ENCODE measurements around the gene PCDHB2. TPM values are rescaled to one million over a fixed set of nuclear protein-coding genes. Genes with fewer than 3 reads are reported as not detected.
"Not testable (repeated sequence)": the region's sequence is repeated elsewhere in the genome, so short reads cannot be mapped to it uniquely, and the experiment has no call there.

Gene PCDHB2
- total RNA-seq, 1 experiment from 2014 or later: 26.3 TPM

- no peak overlapping the region for H2AFZ ChIP-seq (ENCODE audit: low read length)
- H3K27ac Mint-ChIP-seq: no peak overlapping the region
- H2BK15ac ChIP-seq (ENCODE audit: low read depth, low read length): no peak overlapping the region
- H3K27me3 Mint-ChIP-seq (ENCODE audit: low read depth): peaks cover 2% of the 10 kb centered on the region; the same call in 1 of the 2 replicates
- H3K4me2 ChIP-seq (ENCODE audit: insufficient read depth, insufficient read length, low read length): no peak overlapping the region
- H2BK120ac ChIP-seq (ENCODE audit: low read depth, low read length, poor library complexity, severe bottlenecking): peak overlapping the region; percentile 87
- DNase-seq: no peak
- H3K79me1 ChIP-seq (ENCODE audit: insufficient read depth, low read depth, low read length, poor library complexity, severe bottlenecking): no peaks in the 10 kb centered on the region
- H3K18ac ChIP-seq (ENCODE audit: insufficient read length, low read depth, low read length): no peak overlapping the region
- no peak overlapping the region for H3K9ac ChIP-seq (ENCODE audit: extremely low read depth, insufficient read length, low read length)
- H3K56ac ChIP-seq (ENCODE audit: insufficient read length, low read depth, low read length): no peak overlapping the region
- H3T11ph ChIP-seq (ENCODE audit: low read length): peak overlapping the region; percentile 84
- H4K8ac ChIP-seq (replicated peaks; ENCODE audit: insufficient read length, low read depth, low read length): no peak overlapping the region
- peaks cover 16 to 44% (median 20%) of the 10 kb centered on the region in 3 experiments for H3K36me3 Mint-ChIP-seq (ENCODE audit: insufficient read depth in 1 of 3, low read depth in 3 of 3)
- H3K14ac ChIP-seq (ENCODE audit: insufficient read depth, low read length): peak overlapping the region; percentile 93; the same call in 1 of the 2 replicates
- no peaks in the 10 kb centered on the region for H3K79me2 ChIP-seq (ENCODE audit: insufficient read depth, low read length)
- H3K4me3 Mint-ChIP-seq: peak overlapping the region in 1 of 2 experiments; percentile 63; a peak in 2 of 5 replicates
- no peaks in the 10 kb centered on the region for H3K4me1 ChIP-seq (ENCODE audit: insufficient read depth, low read length)
- H4K5ac ChIP-seq (ENCODE audit: insufficient read length, low read depth, low read length): no peak overlapping the region
- no peak overlapping the region for H2BK5ac ChIP-seq (ENCODE audit: insufficient read length, low read length)
- no peak overlapping the region for H2AK5ac ChIP-seq (ENCODE audit: insufficient read length, low read length)
- peaks cover 43 to 55% of the 10 kb centered on the region in 2 experiments for H3K9me3 Mint-ChIP-seq
- H3K4ac ChIP-seq (ENCODE audit: low read depth, low read length): no peak overlapping the region; the same call in 1 of the 2 replicates
- no peak overlapping the region for H3K23ac ChIP-seq (ENCODE audit: insufficient read length, low read depth, low read length)
- H3K4me1 Mint-ChIP-seq: peaks cover 4 to 7% of the 10 kb centered on the region in 2 experiments; a peak in 2 of 4 replicates
- no peaks in the 10 kb centered on the region for H3K9me3 ChIP-seq (ENCODE audit: control insufficient read depth, low read depth, low read length)
- no peak overlapping the region for H3K27ac ChIP-seq (ENCODE audit: insufficient read length, low read depth, low read length)
- no peak for TF ChIP-seq CTCF (conservative IDR thresholded peaks at IDR 0.05)
- peak overlapping the region; percentile 78 for H2BK20ac ChIP-seq (ENCODE audit: low read depth, low read length, poor library complexity, severe bottlenecking)
- no peak overlapping the region for H2BK12ac ChIP-seq (ENCODE audit: insufficient read length, low read depth, low read length)
- H4K20me1 ChIP-seq (ENCODE audit: control insufficient read depth, insufficient read depth, insufficient read length): no peaks in the 10 kb centered on the region
- no peak overlapping the region for H4K91ac ChIP-seq (ENCODE audit: insufficient read length, low read depth, low read length)
- no CpG with 5 or more reads among the region's 19 CpGs for WGBS (ENCODE audit: extremely low coverage, insufficient read length, low lambda C conversion rate)
- H3K27me3 ChIP-seq (ENCODE audit: insufficient read depth, low read length): no peaks in the 10 kb centered on the region
- H3K23me2 ChIP-seq (ENCODE audit: insufficient read length, low read depth, low read length, poor library complexity, severe bottlenecking): peaks cover 6% of the 10 kb centered on the region
These were observed 41.4 kb downstream of the PCDHB2 start for GRCh38 chr5:141135718-141136266.

- not testable (repeated sequence) for DNase-seq; H2BK5ac ChIP-seq (ENCODE audit: insufficient read length, low read length); H3K23me2 ChIP-seq (ENCODE audit: insufficient read length, low read depth, low read length, poor library complexity, severe bottlenecking); H3K18ac ChIP-seq (ENCODE audit: insufficient read length, low read depth, low read length); H2BK20ac ChIP-seq (ENCODE audit: low read depth, low read length, poor library complexity, severe bottlenecking); H3K27ac Mint-ChIP-seq; H3K27me3 Mint-ChIP-seq (ENCODE audit: low read depth); H2BK120ac ChIP-seq (ENCODE audit: low read depth, low read length, poor library complexity, severe bottlenecking); H2BK12ac ChIP-seq (ENCODE audit: insufficient read length, low read depth, low read length); H3K4me1 ChIP-seq (ENCODE audit: insufficient read depth, low read length); H3K4ac ChIP-seq (ENCODE audit: low read depth, low read length); H2AFZ ChIP-seq (ENCODE audit: low read length); H4K91ac ChIP-seq (ENCODE audit: insufficient read length, low read depth, low read length); H3K27me3 ChIP-seq (ENCODE audit: insufficient read depth, low read length); H3K9ac ChIP-seq (ENCODE audit: extremely low read depth, insufficient read length, low read length); H3K56ac ChIP-seq (ENCODE audit: insufficient read length, low read depth, low read length); H4K20me1 ChIP-seq (ENCODE audit: control insufficient read depth, insufficient read depth, insufficient read length); H3K14ac ChIP-seq (ENCODE audit: insufficient read depth, low read length); H3K9me3 ChIP-seq (ENCODE audit: control insufficient read depth, low read depth, low read length); H4K8ac ChIP-seq (replicated peaks; ENCODE audit: insufficient read length, low read depth, low read length); H3K23ac ChIP-seq (ENCODE audit: insufficient read length, low read depth, low read length); H3K79me2 ChIP-seq (ENCODE audit: insufficient read depth, low read length); H2AK5ac ChIP-seq (ENCODE audit: insufficient read length, low read length); H3K27ac ChIP-seq (ENCODE audit: insufficient read length, low read depth, low read length); H2BK15ac ChIP-seq (ENCODE audit: low read depth, low read length); H3K79me1 ChIP-seq (ENCODE audit: insufficient read depth, low read depth, low read length, poor library complexity, severe bottlenecking); H3K4me3 Mint-ChIP-seq; H3T11ph ChIP-seq (ENCODE audit: low read length); H4K5ac ChIP-seq (ENCODE audit: insufficient read length, low read depth, low read length); H3K4me2 ChIP-seq (ENCODE audit: insufficient read depth, insufficient read length, low read length); H3K4me1 Mint-ChIP-seq
- Mint-ChIP-seq H3K36me3 (ENCODE audit: insufficient read depth in 1 of 3, low read depth in 3 of 3) (peaks cover 16 to 44% (median 20%) of the 10 kb centered on the region in 3 experiments), H3K9me3 (peaks cover 43 to 51% of the 10 kb centered on the region in 2 experiments)
- no CpG with 5 or more reads among the region's 34 CpGs for WGBS (ENCODE audit: extremely low coverage, insufficient read length, low lambda C conversion rate)
These were observed 42.9 kb downstream of the PCDHB2 start for GRCh38 chr5:141137346-141137745.

Measured in H9 (cell line).